ENCODE results near the gene RBM18.
A peak's percentile ranks its signal among the peaks of the same experiment; 100 is the strongest.

RBM18 gene

GRCh38 chr9:122276096-122276495 is 11.5 kb upstream of the RBM18 start:
- H3K4me3 ChIP-seq (ENCODE audit: low read depth, low read length): no peak overlapping the region
- no peak for TF ChIP-seq CTCF (IDR thresholded peaks at IDR 0.05; ENCODE audit: borderline replicate concordance, insufficient read depth, low read depth, low read length)

- no peak overlapping the region for H3K4me3 ChIP-seq (ENCODE audit: low read depth, low read length)
- TF ChIP-seq CTCF (IDR thresholded peaks at IDR 0.05; ENCODE audit: borderline replicate concordance, insufficient read depth, low read depth, low read length): no peak
Measured at GRCh38 chr9:122274055-122274454, 9.4 kb upstream of the RBM18 start.

GRCh38 chr9:122268041-122268814 is 3.6 kb upstream of the RBM18 start:
- no peak for TF ChIP-seq CTCF (IDR thresholded peaks at IDR 0.05; ENCODE audit: borderline replicate concordance, insufficient read depth, low read depth, low read length)
- H3K4me3 ChIP-seq (ENCODE audit: low read depth, low read length): no peak overlapping the region

- TF ChIP-seq CTCF (IDR thresholded peaks at IDR 0.05; ENCODE audit: borderline replicate concordance, insufficient read depth, low read depth, low read length): no peak
- H3K4me3 ChIP-seq (ENCODE audit: low read depth, low read length): peak overlapping the region; percentile 79
Measured at GRCh38 chr9:122265149-122265915, 692 bp upstream of the RBM18 start.

GRCh38 chr9:122263699-122264349 is 816 bp downstream of the RBM18 start:
- H3K4me3 ChIP-seq (ENCODE audit: low read depth, low read length): peak overlapping the region; percentile 79
- no peak for TF ChIP-seq CTCF (IDR thresholded peaks at IDR 0.05; ENCODE audit: borderline replicate concordance, insufficient read depth, low read depth, low read length)

- no peak overlapping the region for H3K4me3 ChIP-seq (ENCODE audit: low read depth, low read length)
- TF ChIP-seq CTCF (IDR thresholded peaks at IDR 0.05; ENCODE audit: borderline replicate concordance, insufficient read depth, low read depth, low read length): no peak
Measured at GRCh38 chr9:122262073-122262472, 2.6 kb downstream of the RBM18 start.
